Measurements from ENCODE around the gene LIG4.

The LIG4 gene

GRCh38 chr13:108178078-108178477 lies 37.3 kb downstream of the LIG4 start:
- no peak for TF ChIP-seq CTCF (IDR thresholded peaks at IDR 0.05; ENCODE audit: insufficient read depth, low read depth, low read length, missing control alignments)
- H3K4me3 ChIP-seq (ENCODE audit: low read depth, low read length), result no peak overlapping the region
- no peak for DNase-seq (ENCODE audit: low read depth)

GRCh38 chr13:108176685-108177274 lies 38.6 kb downstream of the LIG4 start:
- DNase-seq (ENCODE audit: low read depth), result peak; percentile 34
- peak; percentile 37 for TF ChIP-seq CTCF (IDR thresholded peaks at IDR 0.05; ENCODE audit: insufficient read depth, low read depth, low read length, missing control alignments)
- no peak overlapping the region for H3K4me3 ChIP-seq (ENCODE audit: low read depth, low read length)

- no peak for DNase-seq (ENCODE audit: low read depth)
- no peak for TF ChIP-seq CTCF (IDR thresholded peaks at IDR 0.05; ENCODE audit: insufficient read depth, low read depth, low read length, missing control alignments)
Measured at GRCh38 chr13:108168929-108169328, 46.4 kb downstream of the LIG4 start.

GRCh38 chr13:108166078-108166477 lies 49.3 kb downstream of the LIG4 start:
- no peak overlapping the region for H3K4me3 ChIP-seq (ENCODE audit: low read depth, low read length)
- no peak for TF ChIP-seq CTCF (IDR thresholded peaks at IDR 0.05; ENCODE audit: insufficient read depth, low read depth, low read length, missing control alignments)
- no peak for DNase-seq (ENCODE audit: low read depth)

More at GRCh38 chr13:108168929-108169328, 46.4 kb downstream of the LIG4 start:
- H3K4me3 ChIP-seq (ENCODE audit: low read depth, low read length), result no peak overlapping the region

GRCh38 chr13:108158746-108159145 lies 56.6 kb downstream of the LIG4 start:
- no peak overlapping the region for H3K4me3 ChIP-seq (ENCODE audit: low read depth, low read length)
- no peak for DNase-seq (ENCODE audit: low read depth)

More at GRCh38 chr13:108158746-108159145, 56.6 kb downstream of the LIG4 start:
- no peak for TF ChIP-seq CTCF (IDR thresholded peaks at IDR 0.05; ENCODE audit: insufficient read depth, low read depth, low read length, missing control alignments)

All from GM12865 (cell line).